Endothelial cell of umbilical vein (primary cell): ENCODE data around the gene PTPRT. TPM values are rescaled to one million over a fixed set of nuclear protein-coding genes. Genes with fewer than 3 reads are reported as not detected.

Source experiments
- BruUV-seq: library from RNA; stranded (reverse); fragments of 400-500 nt; replicated peaks from 2 replicates; lab custom pipeline; 2021; lab: Mats Ljungman, UMichigan
- CTCF ChIA-PET: fragments of 300-600, 350-600 bp; sonication (Branson Sonifier 250); formaldehyde crosslinking; loops from one replicate; lab custom pipeline; 2021; ENCODE audit warnings: antibody characterized with exemption, inconsistent platforms; lab: Charles Lee
- POLR2A ChIA-PET: fragments of 300-600, 350-600 bp; sonication (Branson Sonifier 250); formaldehyde crosslinking; loops from one replicate; lab custom pipeline; 2021; ENCODE audit warnings: antibody characterized with exemption, inconsistent platforms; lab: Charles Lee
- DNase-seq: peaks from one replicate; pipeline ENCODE4 v3.0.0-alpha.2; 2011; ENCODE audit warnings: low read depth, low spot score
- FAIRE-seq: peaks from 2 replicates; lab custom pipeline; 2011; peaks lifted over from hg19 to GRCh38; lab: Jason Lieb, UNC
- H2AFZ ChIP-seq: 2 replicates; pipeline ENCODE4 v1.6.0; 2012; ENCODE audit warnings: low read depth, low read length, control low read depth, inconsistent platforms
- H3K27ac ChIP-seq: 2 replicates; pipeline ENCODE4 v1.5.1; 2011; ENCODE audit warnings: low read depth, mild to moderate bottlenecking, control low read depth, low read length, moderate library complexity; ENCODE audit not compliant: insufficient read depth
- H3K27me3 ChIP-seq, 2 experiments: 2 replicates each; pipeline versions ENCODE4 v1.6.0 to v1.6.1; 2011; ENCODE audit warnings: low read length in 2 of 2, mixed read lengths in 1 of 2; ENCODE audit not compliant: control insufficient read depth in 2 of 2, insufficient read depth in 2 of 2
- H3K36me3 ChIP-seq, 2 experiments: 2 replicates in 1 of 2; 3 replicates in 1 of 2; pipeline ENCODE4 v1.5.1; 2011; ENCODE audit warnings: low read length in 2 of 2, mild to moderate bottlenecking in 1 of 2, moderate library complexity in 1 of 2; ENCODE audit not compliant: control insufficient read depth in 2 of 2, insufficient read depth in 2 of 2; ENCODE audit errors: extremely low read depth in 1 of 2
- H3K4me1 ChIP-seq: 3 replicates; pipeline ENCODE4 v1.5.1; 2011; ENCODE audit warnings: mild to moderate bottlenecking, low read length; ENCODE audit not compliant: control insufficient read depth, insufficient read depth; ENCODE audit errors: extremely low read depth
- H3K4me2 ChIP-seq: 2 replicates; pipeline ENCODE4 v1.6.1; 2011; ENCODE audit warnings: low read length, control low read depth, mixed read lengths; ENCODE audit not compliant: insufficient read depth
- H3K4me3 ChIP-seq, 3 experiments: fragments of 200-600 bp in 1 of 3; sonication (generic), shearing (Covaris generic) in 1 of 3; replicated peaks in 1 of 3; 2 replicates each; pipeline ENCODE4 v1.5.1; 2011 to 2016; ENCODE audit warnings: control low read depth in 3 of 3, low read length in 3 of 3, mild to moderate bottlenecking in 2 of 3, inconsistent platforms in 1 of 3, low read depth in 1 of 3, moderate library complexity in 1 of 3; ENCODE audit not compliant: insufficient read depth in 1 of 3
- H3K79me2 ChIP-seq: 2 replicates; pipeline ENCODE4 v1.6.0; 2012; ENCODE audit warnings: low read length, inconsistent platforms; ENCODE audit not compliant: control insufficient read depth, insufficient read depth
- H3K9ac ChIP-seq: replicated peaks from 2 replicates; pipeline ENCODE3; 2011; ENCODE audit warnings: low read length, control low read depth; ENCODE audit not compliant: insufficient read depth; ENCODE audit errors: extremely low read depth
- H3K9me1 ChIP-seq: replicated peaks from 3 replicates; pipeline ENCODE4 v1.6.0; 2011; ENCODE audit warnings: mild to moderate bottlenecking, low read length; ENCODE audit not compliant: control insufficient read depth, insufficient read depth; ENCODE audit errors: extremely low read depth
- H3K9me3 ChIP-seq: replicated peaks from 2 replicates; pipeline ENCODE4 v1.5.1; 2012; ENCODE audit warnings: low read length, inconsistent platforms; ENCODE audit not compliant: control insufficient read depth, insufficient read depth
- H4K20me1 ChIP-seq: replicated peaks from 2 replicates; pipeline ENCODE3; 2011; ENCODE audit warnings: mild to moderate bottlenecking, low read length; ENCODE audit not compliant: control insufficient read depth, insufficient read depth; ENCODE audit errors: extremely low read depth
- CTCF ChIP-seq, 2 donors: IDR thresholded peaks; 1 replicate in 1 of 2; 2 replicates in 1 of 2; pipeline ENCODE4 v1.5.1; 2011; ENCODE audit warnings: low read length in 2 of 2, mild to moderate bottlenecking in 2 of 2, moderate library complexity in 2 of 2, control low read depth in 1 of 2, inconsistent platforms in 1 of 2, low read depth in 1 of 2; ENCODE audit not compliant: insufficient read depth in 1 of 2; ENCODE audit errors: extremely low read depth in 1 of 2
- EZH2 ChIP-seq: IDR thresholded peaks from 2 replicates; pipeline ENCODE4 v1.6.1; 2012; ENCODE audit warnings: borderline replicate concordance, low read depth, mild to moderate bottlenecking, moderate library complexity, low read length, inconsistent platforms; ENCODE audit not compliant: severe bottlenecking
- FOS ChIP-seq: IDR thresholded peaks from 2 replicates; pipeline ENCODE4 v1.6.1; 2011; ENCODE audit warnings: mild to moderate bottlenecking, low read length, moderate library complexity, borderline replicate concordance; ENCODE audit not compliant: insufficient read depth
- GATA2 ChIP-seq: IDR thresholded peaks from 2 replicates; pipeline ENCODE4 v1.7.0; 2011; ENCODE audit warnings: low read depth, mild to moderate bottlenecking, moderate library complexity, mixed read lengths, low read length; ENCODE audit not compliant: insufficient read length, insufficient read depth
- JUN ChIP-seq: IDR thresholded peaks from 2 replicates; pipeline ENCODE4 v1.6.1; 2011; ENCODE audit warnings: borderline replicate concordance, low read depth; ENCODE audit not compliant: insufficient read length, insufficient read depth
- MAX ChIP-seq: IDR thresholded peaks from 2 replicates; pipeline ENCODE4 v1.6.1; 2011; ENCODE audit not compliant: insufficient read depth, insufficient read length
- MYC ChIP-seq: IDR thresholded peaks from one replicate; pipeline ENCODE4 v1.6.1; 2011; ENCODE audit warnings: mild to moderate bottlenecking, low read depth, low read length
- POLR2A ChIP-seq: IDR thresholded peaks from 2 replicates; pipeline ENCODE4 v1.6.1; 2012; ENCODE audit warnings: low read depth, mild to moderate bottlenecking, control low read depth, low read length
- POLR2AphosphoS5 ChIP-seq: IDR thresholded peaks from 2 replicates; pipeline ENCODE4 v1.6.1; 2012; ENCODE audit warnings: low read depth, mild to moderate bottlenecking, control low read depth, low read length, moderate library complexity; ENCODE audit not compliant: insufficient read depth
- dilution Hi-C: fragments of 300-500 bp; cut with MboI; formaldehyde crosslinking; loops from one replicate; pipeline ENCODE4 v1.15.0; 2019; ENCODE audit warnings: low sequenced_read_pairs; ENCODE audit not compliant: extremely low pct_ligation_motif_present
- intact Hi-C: fragments of 100-400 bp; cut with micrococcal nuclease; formaldehyde crosslinking; loops from one replicate; pipeline ENCODE4 v1.10.0; 2022
- polyA plus RNA-seq, 4 experiments: library from polyadenylated mRNA; depleted of rRNA in 3 of 4; stranded (reverse) in 3 of 4; unstranded in 1 of 4; fragments of >200 nt; gene quantifications; 2 replicates each; pipeline versions ENCODE4 v1.2.1 to v1.2.3, GENCODE V29; 2011 to 2012; ENCODE audit warnings: missing spikeins in 1 of 4
- total RNA-seq: library from RNA; stranded (reverse); gene quantifications from 2 replicates; pipeline ENCODE4 v1.2.3, GENCODE V29; 2021

PTPRT gene
- total and polyA plus RNA-seq, 2 donors (not counting 3 experiments of a cell fraction or from before 2014, with no cell fraction given): not detected

- Histone ChIP-seq H3K4me2 (no peak overlapping the region), H2AFZ (no peak overlapping the region), H3K4me1 (no peaks in the 10 kb centered on the region), H3K4me3 (no peak overlapping the region), H3K36me3 (no peaks in the 10 kb centered on the region), H3K27ac (no peak overlapping the region), H3K9me1 (no peaks in the 10 kb centered on the region), H3K79me2 (no peaks in the 10 kb centered on the region), H3K27me3 (no peaks in the 10 kb centered on the region), H4K20me1 (no peaks in the 10 kb centered on the region), H3K9ac (no peak overlapping the region), H3K9me3 (peaks cover 3% of the 10 kb centered on the region)
- FAIRE-seq (no peak), DNase-seq (no peak)
- POLR2A ChIA-PET: no interaction called here
- dilution Hi-C loops: no loop called here
- TF ChIP-seq GATA2 (no peak), MAX (no peak), CTCF (IDR thresholded peaks at IDR 0.05; ENCODE audit: extremely low read depth in 1 of 2, insufficient read depth in 1 of 2, low read depth in 1 of 2, low read length in 2 of 2) (no peak), MYC (no peak), POLR2AphosphoS5 (no peak), FOS (no peak), EZH2 (no peak), POLR2A (no peak), JUN (no peak)
- BruUV-seq: no TSS peak
- CTCF ChIA-PET: no interaction called here
- intact Hi-C loops: no loop called here
Measured at GRCh38 chr20:42051921-42052320, 1137.8 kb downstream of the PTPRT start.
